ENCODE measurements around the gene LDAH. TPM values are rescaled to one million over a fixed set of nuclear protein-coding genes. Genes with fewer than 3 reads are reported as not detected.

The LDAH gene
- polyA plus RNA-seq, 2 of the 4 experiments (the other 2 are of a cell fraction): 29.6 to 42.4 TPM

DNA sequence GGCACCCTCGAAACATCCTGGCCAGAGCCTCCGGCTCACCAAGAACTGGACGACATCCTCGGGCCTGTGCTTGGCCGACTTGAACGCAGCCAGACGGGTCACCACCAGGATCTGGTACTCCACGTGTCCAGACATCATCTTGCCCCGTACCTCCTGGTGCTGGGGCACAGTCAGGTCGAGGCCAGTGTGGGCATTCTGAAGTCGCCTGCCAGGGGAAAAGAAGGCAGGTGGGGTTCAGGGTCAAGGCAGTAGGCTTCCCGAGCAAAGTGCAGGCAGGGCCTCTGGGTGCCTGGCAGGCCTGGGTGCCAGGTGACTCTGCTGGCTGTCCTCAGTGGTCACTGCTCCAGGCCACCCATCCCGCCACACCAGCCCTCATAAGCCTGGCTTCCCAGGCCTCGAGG lies 177.6 kb downstream of the LDAH start:
- ChIA-PET POLR2A (no interaction called here), CTCF (interaction anchor here (0.6 to 17.8 kb wide), 5 partner anchors 12 to 264 kb away, joined by 3 to 355 read pairs (median 105); no protein-coding TSS in a partner anchor)
- H3K9me3 ChIP-seq: no peaks in the 10 kb centered on the region
- no peak overlapping the region for H3K4me2 ChIP-seq
- peaks cover 20% of the 10 kb centered on the region; the same call in 2 of the 3 replicates for H3K4me1 ChIP-seq
- TF ChIP-seq SMC3 (IDR thresholded peaks at IDR 0.05): no peak
- no peak for TF ChIP-seq KDM5A (IDR thresholded peaks at IDR 0.05)
- DNase-seq (ENCODE audit: low read depth in 1 of 2, low spot score in 1 of 2): no peak
- WGBS (ENCODE audit: missing lambda C conversion rate): 86% methylated on average over 13 of the region's 14 CpGs
- H3K27ac ChIP-seq: no peak overlapping the region
- ATAC-seq: no peak
- no peak overlapping the region for H3K4me3 ChIP-seq
- no peak for FAIRE-seq

DNA sequence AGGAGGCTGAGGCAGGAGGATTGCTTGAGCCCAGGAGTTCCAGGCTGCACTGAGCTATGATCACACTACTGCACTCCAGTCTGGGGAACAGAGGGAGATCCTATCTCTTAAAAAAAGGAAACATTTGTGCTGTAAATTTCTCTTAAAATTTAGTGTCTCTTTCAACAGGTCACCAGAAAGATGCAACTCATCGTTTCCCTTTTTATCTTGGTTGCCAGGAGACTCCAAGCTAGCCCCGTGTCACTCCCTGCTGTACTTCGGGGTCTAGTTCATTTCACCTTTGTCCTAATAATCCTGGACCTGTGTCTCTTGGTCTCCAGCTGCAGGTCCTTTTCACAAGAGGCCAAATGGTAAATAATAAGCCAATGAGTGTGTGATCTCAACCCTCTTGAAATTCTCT lies 179.1 kb downstream of the LDAH start:
- FAIRE-seq: no peak
- 62% methylated on average over 3 of the region's 3 CpGs for WGBS (ENCODE audit: missing lambda C conversion rate)
- POLR2A ChIA-PET: interaction anchor here (6.1 kb wide), 1 partner anchor 196 kb away, joined by 100 read pairs; the partner anchor contains the start of gene RHOB

DNA sequence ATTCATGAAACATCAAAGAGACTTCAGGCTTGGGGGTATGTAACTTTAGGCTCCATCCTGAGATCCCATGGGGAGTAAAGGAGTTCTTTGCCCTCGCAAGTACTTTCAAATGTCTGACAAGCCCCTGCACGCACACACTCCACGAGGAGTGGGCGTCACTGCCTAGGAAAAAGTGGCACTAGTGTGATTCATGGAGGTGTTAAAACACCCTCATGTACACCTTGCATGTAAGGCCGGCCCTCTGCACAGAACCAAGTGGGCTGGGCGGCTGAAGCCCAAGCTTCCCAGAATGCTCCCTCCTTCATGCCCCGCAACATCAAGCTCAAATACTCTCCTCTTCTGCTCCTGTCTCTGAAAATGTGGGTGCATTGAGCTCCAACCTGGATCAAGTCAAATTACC lies 179.8 kb downstream of the LDAH start:
- H3K4me3 ChIP-seq: no peak overlapping the region
- H3K27ac ChIP-seq: no peak overlapping the region
- DNase-seq (ENCODE audit: low read depth in 1 of 2, low spot score in 1 of 2) (no peak), ATAC-seq (no peak), FAIRE-seq (no peak)
- POLR2A ChIA-PET: interaction anchor here (0.5 to 6.1 kb wide), 4 partner anchors 196 to 204 kb away, joined by 3 to 100 read pairs (median 4); partner anchors contain the start of gene RHOB
- H3K4me1 ChIP-seq: peaks cover 11% of the 10 kb centered on the region; the same call in 2 of the 3 replicates
- CTCF ChIA-PET: interaction anchor here (0.6 to 17.8 kb wide), 63 partner anchors 10 to 573 kb away, joined by 3 to 355 read pairs (median 6); partner anchors contain the start of genes GDF7, HS1BP3, PUM2 and RHOB
- no peak overlapping the region for H3K4me2 ChIP-seq
- WGBS (ENCODE audit: missing lambda C conversion rate): 95% methylated on average over 7 of the region's 7 CpGs
- no peaks in the 10 kb centered on the region for H3K9me3 ChIP-seq
- no peak for TF ChIP-seq EHMT2 (IDR thresholded peaks at IDR 0.05; ENCODE audit: low read depth)
- no peak for TF ChIP-seq SMC3 (IDR thresholded peaks at IDR 0.05)
- no peak for TF ChIP-seq FOXS1 (CRISPR knock-in tag; IDR thresholded peaks at IDR 0.05)
- TF ChIP-seq, protein P1, sequence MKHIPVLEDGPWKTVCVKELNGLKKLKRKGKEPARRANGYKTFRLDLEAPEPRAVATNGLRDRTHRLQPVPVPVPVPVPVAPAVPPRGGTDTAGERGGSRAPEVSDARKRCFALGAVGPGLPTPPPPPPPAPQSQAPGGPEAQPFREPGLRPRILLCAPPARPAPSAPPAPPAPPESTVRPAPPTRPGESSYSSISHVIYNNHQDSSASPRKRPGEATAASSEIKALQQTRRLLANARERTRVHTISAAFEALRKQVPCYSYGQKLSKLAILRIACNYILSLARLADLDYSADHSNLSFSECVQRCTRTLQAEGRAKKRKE (CRISPR knock-in tag; IDR thresholded peaks at IDR 0.05; ENCODE audit: low read depth): no peak
- TF ChIP-seq, protein P2, sequence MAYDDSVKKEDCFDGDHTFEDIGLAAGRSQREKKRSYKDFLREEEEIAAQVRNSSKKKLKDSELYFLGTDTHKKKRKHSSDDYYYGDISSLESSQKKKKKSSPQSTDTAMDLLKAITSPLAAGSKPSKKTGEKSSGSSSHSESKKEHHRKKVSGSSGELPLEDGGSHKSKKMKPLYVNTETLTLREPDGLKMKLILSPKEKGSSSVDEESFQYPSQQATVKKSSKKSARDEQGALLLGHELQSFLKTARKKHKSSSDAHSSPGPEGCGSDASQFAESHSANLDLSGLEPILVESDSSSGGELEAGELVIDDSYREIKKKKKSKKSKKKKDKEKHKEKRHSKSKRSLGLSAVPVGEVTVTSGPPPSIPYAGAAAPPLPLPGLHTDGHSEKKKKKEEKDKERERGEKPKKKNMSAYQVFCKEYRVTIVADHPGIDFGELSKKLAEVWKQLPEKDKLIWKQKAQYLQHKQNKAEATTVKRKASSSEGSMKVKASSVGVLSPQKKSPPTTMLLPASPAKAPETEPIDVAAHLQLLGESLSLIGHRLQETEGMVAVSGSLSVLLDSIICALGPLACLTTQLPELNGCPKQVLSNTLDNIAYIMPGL (CRISPR knock-in tag; IDR thresholded peaks at IDR 0.05; ENCODE audit: borderline replicate concordance): no peak
- TF ChIP-seq, protein P3, sequence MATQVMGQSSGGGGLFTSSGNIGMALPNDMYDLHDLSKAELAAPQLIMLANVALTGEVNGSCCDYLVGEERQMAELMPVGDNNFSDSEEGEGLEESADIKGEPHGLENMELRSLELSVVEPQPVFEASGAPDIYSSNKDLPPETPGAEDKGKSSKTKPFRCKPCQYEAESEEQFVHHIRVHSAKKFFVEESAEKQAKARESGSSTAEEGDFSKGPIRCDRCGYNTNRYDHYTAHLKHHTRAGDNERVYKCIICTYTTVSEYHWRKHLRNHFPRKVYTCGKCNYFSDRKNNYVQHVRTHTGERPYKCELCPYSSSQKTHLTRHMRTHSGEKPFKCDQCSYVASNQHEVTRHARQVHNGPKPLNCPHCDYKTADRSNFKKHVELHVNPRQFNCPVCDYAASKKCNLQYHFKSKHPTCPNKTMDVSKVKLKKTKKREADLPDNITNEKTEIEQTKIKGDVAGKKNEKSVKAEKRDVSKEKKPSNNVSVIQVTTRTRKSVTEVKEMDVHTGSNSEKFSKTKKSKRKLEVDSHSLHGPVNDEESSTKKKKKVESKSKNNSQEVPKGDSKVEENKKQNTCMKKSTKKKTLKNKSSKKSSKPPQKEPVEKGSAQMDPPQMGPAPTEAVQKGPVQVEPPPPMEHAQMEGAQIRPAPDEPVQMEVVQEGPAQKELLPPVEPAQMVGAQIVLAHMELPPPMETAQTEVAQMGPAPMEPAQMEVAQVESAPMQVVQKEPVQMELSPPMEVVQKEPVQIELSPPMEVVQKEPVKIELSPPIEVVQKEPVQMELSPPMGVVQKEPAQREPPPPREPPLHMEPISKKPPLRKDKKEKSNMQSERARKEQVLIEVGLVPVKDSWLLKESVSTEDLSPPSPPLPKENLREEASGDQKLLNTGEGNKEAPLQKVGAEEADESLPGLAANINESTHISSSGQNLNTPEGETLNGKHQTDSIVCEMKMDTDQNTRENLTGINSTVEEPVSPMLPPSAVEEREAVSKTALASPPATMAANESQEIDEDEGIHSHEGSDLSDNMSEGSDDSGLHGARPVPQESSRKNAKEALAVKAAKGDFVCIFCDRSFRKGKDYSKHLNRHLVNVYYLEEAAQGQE (IDR thresholded peaks at IDR 0.05): no peak
- no peak for TF ChIP-seq EHF (CRISPR knock-in tag; IDR thresholded peaks at IDR 0.05)

More for the DNA sequence above, 179.1 kb downstream of the LDAH start:
- H3K4me1 ChIP-seq: peaks cover 11% of the 10 kb centered on the region; the same call in 2 of the 3 replicates
- DNase-seq (ENCODE audit: low read depth in 1 of 2, low spot score in 1 of 2) (no peak), ATAC-seq (no peak)
- TF ChIP-seq JUN (IDR thresholded peaks at IDR 0.05) (no peak), HDAC2 (IDR thresholded peaks at IDR 0.05) (no peak), FOSL2 (IDR thresholded peaks at IDR 0.05) (no peak), FOSL2 (CRISPR knock-in tag; IDR thresholded peaks at IDR 0.05) (no peak), MAFK (IDR thresholded peaks at IDR 0.05; ENCODE audit: partially characterized antibody) (no peak), FOXS1 (CRISPR knock-in tag; IDR thresholded peaks at IDR 0.05) (no peak), BHLHE40 (IDR thresholded peaks at IDR 0.05; ENCODE audit: low read depth, low read length) (no peak), GATA3 (IDR thresholded peaks at IDR 0.05; ENCODE audit: borderline replicate concordance) (no peak), CEBPB (IDR thresholded peaks at IDR 0.05) (no peak), RAD21 (conservative IDR thresholded peaks at IDR 0.05 in 1 of 2, IDR thresholded peaks at IDR 0.05 in 1 of 2) (no peak), NFE2L2 (conservative IDR thresholded peaks at IDR 0.05; ENCODE audit: low read length) (no peak), EP300 (IDR thresholded peaks at IDR 0.05) (no peak), POLR2A (IDR thresholded peaks at IDR 0.05; ENCODE audit: low read length) (no peak), TFCP2L1 (CRISPR knock-in tag; IDR thresholded peaks at IDR 0.05) (no peak), RCOR1 (IDR thresholded peaks at IDR 0.05; ENCODE audit: low read depth, low read length) (no peak), KDM1A (IDR thresholded peaks at IDR 0.05; ENCODE audit: low read depth) (no peak)
- TF ChIP-seq, protein P3 (IDR thresholded peaks at IDR 0.05): no peak
- TF ChIP-seq, protein P1 (CRISPR knock-in tag; IDR thresholded peaks at IDR 0.05; ENCODE audit: low read depth): no peak
- TF ChIP-seq, protein P4, sequence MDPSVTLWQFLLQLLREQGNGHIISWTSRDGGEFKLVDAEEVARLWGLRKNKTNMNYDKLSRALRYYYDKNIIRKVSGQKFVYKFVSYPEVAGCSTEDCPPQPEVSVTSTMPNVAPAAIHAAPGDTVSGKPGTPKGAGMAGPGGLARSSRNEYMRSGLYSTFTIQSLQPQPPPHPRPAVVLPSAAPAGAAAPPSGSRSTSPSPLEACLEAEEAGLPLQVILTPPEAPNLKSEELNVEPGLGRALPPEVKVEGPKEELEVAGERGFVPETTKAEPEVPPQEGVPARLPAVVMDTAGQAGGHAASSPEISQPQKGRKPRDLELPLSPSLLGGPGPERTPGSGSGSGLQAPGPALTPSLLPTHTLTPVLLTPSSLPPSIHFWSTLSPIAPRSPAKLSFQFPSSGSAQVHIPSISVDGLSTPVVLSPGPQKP (IDR thresholded peaks at IDR 0.05; ENCODE audit: low read depth, low read length): no peak
- CTCF ChIA-PET: interaction anchor here (0.7 to 17.8 kb wide), 22 partner anchors 9 to 325 kb away, joined by 3 to 355 read pairs (median 16); partner anchors contain the start of genes GDF7 and HS1BP3
- no peaks in the 10 kb centered on the region for H3K9me3 ChIP-seq
- no peak overlapping the region for H3K4me2 ChIP-seq
- no peak overlapping the region for H3K27ac ChIP-seq
- no peak overlapping the region for H3K4me3 ChIP-seq

Data from A549 (cell line).